CD4-positive, alpha-beta T cell (primary cell): ENCODE data around the gene MLLT10. TPM values are rescaled to one million over a fixed set of nuclear protein-coding genes. Genes with fewer than 3 reads are reported as not detected.

Experiments
- ATAC-seq: fragments of 200-7000 bp; cut with Tn5 transposase; one replicate; pipeline ENCODE4 v1.10.0; 2022; ENCODE audit warnings: mild to moderate bottlenecking; ENCODE audit not compliant: poor library complexity
- CTCF ChIA-PET: fragments of 350-600 bp; sonication (Branson Sonifier 250); formaldehyde crosslinking; loops from one replicate; lab custom pipeline; 2021; ENCODE audit warnings: antibody characterized with exemption, inconsistent platforms; lab: Charles Lee
- POLR2A ChIA-PET: fragments of 350-600 bp; sonication (Branson Sonifier 250); formaldehyde crosslinking; loops from one replicate; lab custom pipeline; 2021; ENCODE audit warnings: antibody characterized with exemption, inconsistent platforms; lab: Charles Lee
- DNase-seq, 14 experiments: peaks; one replicate each; pipeline ENCODE4 v3.0.0-alpha.2; 2013 to 2020; ENCODE audit warnings: mixed read lengths in 2 of 14
- H3K27ac ChIP-seq, 2 donors: one replicate each; pipeline versions ENCODE4 v1.5.1 to v1.7.0; 2013; ENCODE audit warnings: low read length in 2 of 2, low read depth in 1 of 2, mild to moderate bottlenecking in 1 of 2
- H3K27me3 ChIP-seq, 2 experiments: 1 replicate in 1 of 2; 2 replicates in 1 of 2; pipeline versions ENCODE4 v1.6.1 to v1.7.0; 2013; ENCODE audit warnings: low read length in 2 of 2, control low read depth in 1 of 2, mild to moderate bottlenecking in 1 of 2, moderate library complexity in 1 of 2; ENCODE audit not compliant: insufficient read depth in 2 of 2, control insufficient read depth in 1 of 2
- H3K36me3 ChIP-seq: one replicate; pipeline ENCODE4 v1.6.1; 2013; ENCODE audit warnings: low read length, control low read depth; ENCODE audit not compliant: insufficient read depth
- H3K4me1 ChIP-seq: one replicate; pipeline ENCODE4 v1.6.1; 2013; ENCODE audit warnings: low read length, control low read depth; ENCODE audit not compliant: insufficient read depth
- H3K4me3 ChIP-seq: one replicate; pipeline ENCODE4 v1.5.1; 2013; ENCODE audit warnings: mild to moderate bottlenecking, low read length, moderate library complexity
- H3K9me3 ChIP-seq, 2 experiments: 1 replicate in 1 of 2; 2 replicates in 1 of 2; pipeline versions ENCODE4 v1.6.1 to v1.7.0; 2013; ENCODE audit warnings: low read length in 2 of 2, mild to moderate bottlenecking in 2 of 2, control low read depth in 1 of 2, moderate library complexity in 1 of 2; ENCODE audit not compliant: control insufficient read depth in 1 of 2, insufficient read depth in 1 of 2
- H3K27ac Mint-ChIP-seq: one replicate; pipeline ENCODE4 v1.8.0; 2020; ENCODE audit warnings: mixed read lengths
- H3K27me3 Mint-ChIP-seq: one replicate; pipeline ENCODE4 v1.8.0; 2021; ENCODE audit warnings: mixed read lengths
- H3K36me3 Mint-ChIP-seq: one replicate; pipeline ENCODE4 v1.8.0; 2021; ENCODE audit warnings: low read depth, mixed read lengths
- H3K4me1 Mint-ChIP-seq: one replicate; pipeline ENCODE4 v1.8.0; 2021; ENCODE audit warnings: low read depth, mixed read lengths
- H3K4me3 Mint-ChIP-seq: one replicate; pipeline ENCODE4 v1.8.0; 2020; ENCODE audit warnings: mild to moderate bottlenecking, mixed read lengths
- H3K9me3 Mint-ChIP-seq: one replicate; pipeline ENCODE4 v1.8.0; 2020; ENCODE audit warnings: mixed read lengths
- CTCF ChIP-seq: fragments of 200-600 bp; IDR thresholded peaks from one replicate; pipeline ENCODE4 v1.8.0; 2022; ENCODE audit warnings: antibody characterized with exemption, mild to moderate bottlenecking
- intact Hi-C, 2 experiments: fragments of 100-400 bp; cut with DNase I in 1 of 2; cut with micrococcal nuclease in 1 of 2; formaldehyde crosslinking; loops; one replicate each; pipeline versions ENCODE4 v1.15.1 to v1.9.0; 2023 to 2025; cut with DNase I, micrococcal nuclease
- total RNA-seq, 174 experiments: library from RNA in 2 of 174; stranded (reverse) in 2 of 174; gene quantifications; one replicate each; pipeline ENCODE4 v1.2.3 and lab custom pipeline; 2021 to 2026

Gene MLLT10
- total RNA-seq, 2 experiments from 2014 or later = 46.0 to 64.1 TPM

- ChIA-PET CTCF (interaction anchor here (0.7 to 3.3 kb wide), 38 partner anchors 11 to 1502 kb away, joined by 3 to 29 read pairs (median 4); partner anchors contain the start of genes DNAJC1, MLLT10, SKIDA1 and SPAG6), POLR2A (interaction anchor here (0.5 to 5.4 kb wide), 10 partner anchors 21 to 941 kb away, joined by 3 to 40 read pairs (median 6); partner anchors contain the start of gene SKIDA1)
- Histone ChIP-seq H3K27me3 (peaks cover 40 to 58% of the 10 kb centered on the region in 2 experiments), H3K4me1 (peaks cover 42% of the 10 kb centered on the region), H3K36me3 (no peaks in the 10 kb centered on the region), H3K27ac (no peak overlapping the region), H3K9me3 (peaks cover 0 to 27% of the 10 kb centered on the region in 2 experiments), H3K4me3 (peak overlapping the region; percentile 73)
- peak overlapping the region; percentile 16 for H3K27ac Mint-ChIP-seq
- no peaks in the 10 kb centered on the region for H3K9me3 Mint-ChIP-seq
- DNase-seq = no peak
- peak overlapping the region; percentile 78 for H3K4me3 Mint-ChIP-seq
- peaks cover 67% of the 10 kb centered on the region for H3K27me3 Mint-ChIP-seq
- H3K4me1 Mint-ChIP-seq = peaks cover 24% of the 10 kb centered on the region
- intact Hi-C loops = loop anchor here (1.0 to 10.0 kb wide), 17 partner anchors 37 to 1570 kb away; partner anchors contain the start of genes MLLT10 (in 2 of the 2), BMI1 (in 1 of the 2) and DNAJC1 (in 1 of the 2)
- ATAC-seq = no peak
- no peak for TF ChIP-seq CTCF
- no peaks in the 10 kb centered on the region for H3K36me3 Mint-ChIP-seq
Measured at GRCh38 chr10:21495002-21495751, 38.9 kb upstream of the MLLT10 start.

- H3K9me3 Mint-ChIP-seq = no peaks in the 10 kb centered on the region
- H3K27ac Mint-ChIP-seq = peak overlapping the region; percentile 16
- peaks cover 25% of the 10 kb centered on the region for H3K4me1 Mint-ChIP-seq
- peak; percentile 93 for TF ChIP-seq CTCF
- H3K27me3 ChIP-seq = peaks cover 47 to 65% of the 10 kb centered on the region in 2 experiments
- peak overlapping the region; percentile 78 for H3K4me3 Mint-ChIP-seq
- no peak overlapping the region for H3K27ac ChIP-seq
- H3K27me3 Mint-ChIP-seq = peaks cover 68% of the 10 kb centered on the region
- peaks cover 46% of the 10 kb centered on the region for H3K4me1 ChIP-seq
- ChIA-PET POLR2A (interaction anchor here (0.6 to 5.4 kb wide), 12 partner anchors 21 to 941 kb away, joined by 3 to 40 read pairs (median 4); partner anchors contain the start of genes COMMD3 and SKIDA1), CTCF (interaction anchor here (0.6 to 3.3 kb wide), 46 partner anchors 10 to 1943 kb away, joined by 3 to 29 read pairs (median 4); partner anchors contain the start of genes DNAJC1, MLLT10, OTUD1 and SKIDA1)
- H3K36me3 ChIP-seq = no peaks in the 10 kb centered on the region
- H3K4me3 ChIP-seq = peak overlapping the region; percentile 73
- no peaks in the 10 kb centered on the region for H3K36me3 Mint-ChIP-seq
- intact Hi-C loops = loop anchor here (1.0 to 10.0 kb wide), 17 partner anchors 36 to 1569 kb away; partner anchors contain the start of genes MLLT10 (in 2 of the 2), BMI1 (in 1 of the 2) and DNAJC1 (in 1 of the 2)
- ATAC-seq (peak; percentile 84), DNase-seq (peak; percentile 73 to 93 (median 86))
- peaks cover 0 to 31% of the 10 kb centered on the region in 2 experiments for H3K9me3 ChIP-seq
Measured at GRCh38 chr10:21495752-21496342, 38.2 kb upstream of the MLLT10 start.
